NCI-H2081 treated with DMSO at 0.1 percent for 48 hours (cell line): Measurements from ENCODE around the gene OR2S2.

Experiments
- DNase-seq: peaks from one replicate; lab custom pipeline; 2025; lab: John Stamatoyannopoulos, UW

OR2S2 gene

GRCh38 chr9:35909274-35909673 is 48.7 kb downstream of the OR2S2 start, which contains the start of gene SPAAR:
Gene SPAAR, plus strand, starts transcription at chr9:35909490. Its CDS starts 974 bp downstream, at chr9:35910464.
- DNase-seq = no peak

GRCh38 chr9:35908504-35909125 is 49.3 kb downstream of the OR2S2 start:
- no peak for DNase-seq

- no peak for DNase-seq
Observed at GRCh38 chr9:35907711-35908503, 50.0 kb downstream of the OR2S2 start.
